Activated CD8-positive, alpha-beta memory T cell treated with anti-CD3 and anti-CD28 coated beads, Interleukin-2, amount 50 U/mL, for 1 hour (primary cell): Measurements from ENCODE around the gene MYOD1.

ENCODE experiments used
- DNase-seq: peaks from one replicate; pipeline ENCODE4 v3.0.0-alpha.2; 2020; ENCODE audit errors: extremely low read depth

Gene MYOD1

GRCh38 chr11:17771415-17771814 is 52.0 kb downstream of the MYOD1 start:
- DNase-seq = no peak
